Stimulated activated CD4-positive, alpha-beta T cell treated with anti-CD3 and anti-CD28 coated beads, Interleukin-1b, Interleukin-23, amount 100 ng/mL, for 1 hour (primary cell): ENCODE results near the gene HOXD8.

ENCODE experiments used
- DNase-seq, 2 donors: peaks; one replicate each; pipeline ENCODE4 v3.0.0-alpha.2; 2020; ENCODE audit warnings: low read depth in 2 of 2

HOXD8 gene

DNA sequence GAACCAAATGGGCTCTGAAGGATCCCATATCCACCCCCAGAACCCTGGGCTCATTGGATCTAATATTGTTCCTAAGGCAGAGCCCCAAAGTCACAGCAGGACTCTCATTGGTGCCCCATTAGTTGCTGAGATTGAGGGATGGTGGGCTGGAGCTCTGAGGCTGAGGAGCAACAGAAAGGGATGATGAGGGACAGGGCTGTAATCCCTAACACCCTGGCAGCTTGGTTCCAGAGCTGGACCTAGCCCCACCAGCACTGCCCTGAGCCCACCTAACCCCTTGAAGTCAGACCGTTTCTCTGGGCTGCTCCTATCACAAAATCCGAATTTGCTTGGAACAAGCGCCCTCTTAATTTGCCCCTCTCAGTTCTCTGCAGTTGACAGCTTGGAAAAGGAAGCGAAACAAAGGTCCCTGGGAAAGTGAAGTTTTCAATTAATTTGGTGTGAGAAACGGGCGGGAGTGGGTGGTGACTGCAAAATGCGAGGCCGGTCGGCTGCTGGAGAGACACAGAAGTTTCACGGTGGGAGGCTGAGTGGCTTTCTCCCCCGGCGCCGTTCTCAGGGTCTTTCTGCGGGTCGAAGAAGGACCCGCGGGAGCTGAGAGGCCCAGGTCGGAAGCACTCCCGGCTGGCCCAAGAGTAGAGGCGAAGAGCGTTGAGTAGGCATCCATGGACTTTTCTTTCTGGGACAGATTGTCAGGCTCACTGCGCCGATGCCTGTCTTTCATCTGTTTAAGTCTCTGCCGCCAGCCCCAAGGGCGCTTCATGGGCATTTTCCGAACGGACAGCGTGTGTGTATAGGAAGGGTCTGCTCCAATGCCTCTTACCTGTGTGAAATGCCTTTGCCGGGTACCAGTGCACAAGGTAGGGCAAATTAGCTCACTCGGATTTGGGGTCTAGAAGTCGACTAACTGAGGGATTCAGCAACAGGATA, 37.9 kb upstream of the HOXD8 start:
- no peak for DNase-seq

DNA sequence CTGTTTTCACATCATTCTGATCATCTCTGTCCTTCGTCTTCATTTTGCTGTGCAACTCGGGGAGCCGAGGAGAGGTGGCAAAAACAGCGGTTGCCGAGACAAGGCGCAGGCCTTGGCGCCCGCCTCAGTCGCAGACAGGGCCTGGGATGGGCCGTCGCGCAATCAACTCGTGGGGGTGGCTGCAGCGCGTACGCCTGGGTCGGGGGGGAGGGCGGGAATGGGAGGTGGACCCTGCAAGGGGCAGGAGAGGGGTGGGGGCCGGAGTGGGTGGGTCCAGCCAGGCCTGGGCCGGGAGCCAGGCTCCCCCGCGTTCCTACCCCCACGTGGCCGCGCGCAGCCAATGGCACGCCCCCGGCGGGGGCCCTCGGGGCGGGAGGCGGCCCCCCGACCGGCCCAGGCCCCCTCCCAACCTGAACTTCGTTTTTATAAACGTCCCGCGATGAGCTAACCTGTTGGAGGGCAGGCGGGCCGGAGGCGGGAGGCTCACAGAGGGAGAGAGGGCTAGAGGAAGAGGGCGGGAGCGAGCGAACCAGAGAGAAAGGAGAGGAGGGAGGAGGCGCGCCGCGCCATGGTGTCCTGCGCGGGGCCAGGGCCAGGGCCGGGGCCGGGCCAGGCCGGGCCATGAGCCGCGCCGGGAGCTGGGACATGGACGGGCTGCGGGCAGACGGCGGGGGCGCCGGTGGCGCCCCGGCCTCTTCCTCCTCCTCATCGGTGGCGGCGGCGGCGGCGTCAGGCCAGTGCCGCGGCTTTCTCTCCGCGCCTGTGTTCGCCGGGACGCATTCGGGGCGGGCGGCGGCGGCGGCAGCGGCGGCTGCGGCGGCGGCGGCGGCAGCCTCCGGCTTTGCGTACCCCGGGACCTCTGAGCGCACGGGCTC, 37.0 kb upstream of the HOXD8 start, which contains the start of gene HOXD13:
HOXD13 (plus strand) TSS at position 452 of the 875 bp plus-strand sequence; CDS start at position 622, 170 bp downstream.
- no peak for DNase-seq

GRCh38 chr2:176093145-176093897, 36.2 kb upstream of the HOXD8 start:
- no peak for DNase-seq

DNA sequence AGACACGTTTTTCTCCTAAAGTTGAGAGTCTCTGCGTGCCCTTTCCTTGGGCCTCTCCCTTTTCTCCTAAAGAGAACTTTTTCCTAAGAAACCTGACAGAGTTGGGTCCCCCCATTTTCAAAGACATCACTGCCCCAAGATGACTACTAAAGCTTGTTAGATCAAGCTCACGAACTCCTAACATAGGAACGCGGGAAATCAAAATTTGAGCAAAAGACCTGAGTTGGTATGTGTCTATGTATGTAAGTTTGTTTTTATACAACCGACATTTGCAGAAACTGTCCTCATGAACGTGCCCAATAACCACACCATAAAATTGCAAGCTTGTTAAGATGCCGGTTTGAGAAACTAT, 35.6 kb upstream of the HOXD8 start:
- no peak for DNase-seq

GRCh38 chr2:176094349-176094748, 35.2 kb upstream of the HOXD8 start:
- no peak for DNase-seq

GRCh38 chr2:176095421-176095820, 34.1 kb upstream of the HOXD8 start:
- DNase-seq, result no peak

DNA sequence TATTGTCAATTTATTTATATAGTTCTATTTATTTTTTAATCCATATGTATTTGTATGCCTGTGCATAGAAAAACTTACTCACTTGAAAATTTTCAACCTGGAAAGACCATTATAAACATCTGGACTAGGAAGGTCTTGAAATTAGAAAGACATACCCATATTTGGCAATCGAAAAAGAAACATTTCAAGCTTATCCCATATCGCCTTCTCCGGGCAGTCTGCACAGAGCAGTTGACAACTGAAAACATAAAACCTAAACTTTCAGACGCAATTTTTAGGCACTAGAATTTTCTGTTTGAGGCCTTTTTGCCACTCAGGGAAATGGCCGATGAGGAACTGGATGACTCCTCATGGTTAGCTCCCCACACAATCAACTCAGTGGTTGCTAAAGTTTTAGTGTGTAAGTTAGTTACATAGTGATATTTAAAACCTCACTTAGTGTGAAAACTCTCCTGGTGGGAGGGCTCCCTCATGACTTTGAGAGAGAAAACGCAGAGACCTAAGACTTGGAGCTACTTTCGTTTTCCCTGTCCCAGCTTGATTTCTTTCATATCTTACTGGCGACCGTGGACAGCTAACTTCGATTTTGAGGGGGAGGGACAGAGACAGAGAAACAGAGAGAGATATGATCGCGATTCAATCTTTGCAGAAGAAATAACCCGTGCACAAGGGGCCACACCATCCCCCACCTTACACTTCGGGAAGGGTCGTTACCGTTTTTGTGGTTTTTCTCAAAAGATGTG, 33.1 kb upstream of the HOXD8 start:
- DNase-seq, result no peak

GRCh38 chr2:176096986-176097819, 32.3 kb upstream of the HOXD8 start:
- peak in 1 of 2 donors; percentile 30 for DNase-seq

GRCh38 chr2:176097820-176098365, 31.6 kb upstream of the HOXD8 start:
- no peak for DNase-seq

DNA sequence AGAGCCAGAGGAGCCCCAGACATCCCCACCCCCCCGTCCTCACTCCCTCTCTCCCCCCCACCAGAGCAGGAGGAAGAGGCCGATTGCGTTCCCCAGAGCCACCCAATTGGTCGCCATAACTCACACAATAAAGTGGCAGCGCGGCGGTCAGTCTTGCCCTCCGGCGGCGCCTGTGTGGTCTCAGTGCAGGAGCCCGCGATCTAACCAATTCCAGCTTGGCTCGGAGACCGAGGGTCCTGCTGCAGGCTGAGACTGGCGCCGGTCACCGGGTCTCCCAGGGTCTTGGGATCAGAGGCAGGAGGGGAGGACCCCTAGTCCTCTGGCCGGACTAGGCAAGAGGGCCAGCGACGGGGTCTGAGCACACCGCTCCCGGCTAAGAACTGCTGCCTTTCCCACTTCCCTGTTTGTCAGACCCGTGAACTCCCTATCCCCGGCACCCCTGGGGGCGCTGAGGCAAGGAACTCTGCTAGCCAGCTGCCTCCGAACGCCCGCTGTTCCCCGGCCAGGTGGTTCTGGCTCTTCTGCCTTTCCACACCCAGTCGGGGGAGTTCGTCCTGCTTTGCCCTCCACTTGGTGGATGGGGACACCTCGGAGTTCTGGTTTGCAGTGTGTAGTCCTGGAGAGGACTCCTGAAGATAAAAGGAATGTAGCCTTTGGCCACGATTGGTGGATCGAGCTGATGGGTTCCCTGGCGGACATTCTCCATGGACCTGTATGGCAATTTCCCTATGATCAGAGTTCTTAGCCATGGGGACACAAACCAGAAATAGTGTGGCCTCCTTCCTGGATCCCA, 30.9 kb upstream of the HOXD8 start:
- no peak for DNase-seq

GRCh38 chr2:176099159-176099727, 30.3 kb upstream of the HOXD8 start:
- DNase-seq, result no peak

DNA sequence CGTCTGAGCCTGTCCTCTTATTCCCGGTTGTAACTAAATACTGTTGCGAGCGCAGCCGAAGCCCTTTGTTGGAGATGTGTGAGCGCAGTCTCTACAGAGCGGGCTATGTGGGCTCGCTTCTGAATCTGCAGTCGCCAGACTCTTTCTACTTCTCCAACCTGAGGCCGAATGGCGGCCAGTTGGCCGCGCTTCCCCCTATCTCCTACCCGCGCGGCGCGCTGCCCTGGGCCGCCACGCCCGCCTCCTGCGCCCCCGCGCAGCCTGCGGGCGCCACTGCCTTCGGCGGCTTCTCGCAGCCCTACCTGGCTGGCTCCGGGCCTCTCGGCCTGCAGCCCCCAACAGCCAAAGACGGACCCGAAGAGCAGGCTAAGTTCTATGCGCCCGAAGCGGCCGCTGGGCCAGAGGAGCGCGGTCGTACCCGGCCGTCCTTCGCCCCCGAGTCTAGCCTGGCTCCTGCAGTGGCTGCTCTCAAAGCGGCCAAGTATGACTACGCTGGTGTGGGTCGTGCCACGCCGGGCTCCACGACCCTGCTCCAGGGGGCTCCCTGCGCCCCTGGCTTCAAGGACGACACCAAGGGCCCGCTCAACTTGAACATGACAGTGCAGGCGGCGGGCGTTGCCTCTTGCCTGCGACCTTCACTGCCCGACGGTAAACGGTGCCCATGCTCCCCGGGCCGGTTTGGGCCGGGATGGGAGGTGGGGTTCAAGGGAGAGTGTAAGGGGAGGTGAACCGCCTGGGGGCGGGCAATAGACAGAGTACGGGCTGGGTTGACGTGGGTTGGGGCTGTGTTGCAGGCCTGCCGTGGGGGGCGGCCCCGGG, 29.6 kb upstream of the HOXD8 start, which contains the start of gene HOXD12:
HOXD12 (plus strand) TSS at position 68 of the 819 bp plus-strand sequence; CDS start at position 75, 7 bp downstream.
- DNase-seq, result no peak

DNA sequence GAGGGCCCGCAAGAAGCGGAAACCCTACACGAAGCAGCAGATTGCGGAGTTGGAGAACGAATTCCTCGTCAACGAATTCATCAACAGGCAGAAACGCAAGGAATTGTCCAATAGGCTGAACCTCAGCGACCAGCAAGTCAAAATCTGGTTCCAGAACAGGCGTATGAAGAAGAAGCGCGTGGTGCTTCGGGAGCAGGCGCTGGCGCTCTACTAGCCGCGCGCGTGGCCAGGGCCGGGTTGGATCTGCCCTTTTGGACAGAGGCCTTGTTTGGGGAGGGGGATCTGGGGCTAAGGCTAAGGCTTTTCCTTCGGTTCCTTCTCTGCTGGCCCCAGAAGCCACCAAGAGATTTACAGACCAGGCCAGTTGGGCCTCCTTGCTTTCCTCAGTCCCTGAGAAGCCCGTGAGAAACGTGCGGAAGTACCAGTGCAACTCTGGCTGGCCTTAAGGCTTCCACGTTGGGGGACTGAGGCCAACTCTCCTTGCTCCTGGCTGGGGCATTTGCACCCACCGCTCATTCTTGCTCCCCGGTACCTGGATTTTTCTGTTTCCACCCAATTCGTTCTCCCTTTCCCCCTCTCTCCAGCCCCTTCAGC, 28.9 kb upstream of the HOXD8 start:
- DNase-seq, result no peak

DNA sequence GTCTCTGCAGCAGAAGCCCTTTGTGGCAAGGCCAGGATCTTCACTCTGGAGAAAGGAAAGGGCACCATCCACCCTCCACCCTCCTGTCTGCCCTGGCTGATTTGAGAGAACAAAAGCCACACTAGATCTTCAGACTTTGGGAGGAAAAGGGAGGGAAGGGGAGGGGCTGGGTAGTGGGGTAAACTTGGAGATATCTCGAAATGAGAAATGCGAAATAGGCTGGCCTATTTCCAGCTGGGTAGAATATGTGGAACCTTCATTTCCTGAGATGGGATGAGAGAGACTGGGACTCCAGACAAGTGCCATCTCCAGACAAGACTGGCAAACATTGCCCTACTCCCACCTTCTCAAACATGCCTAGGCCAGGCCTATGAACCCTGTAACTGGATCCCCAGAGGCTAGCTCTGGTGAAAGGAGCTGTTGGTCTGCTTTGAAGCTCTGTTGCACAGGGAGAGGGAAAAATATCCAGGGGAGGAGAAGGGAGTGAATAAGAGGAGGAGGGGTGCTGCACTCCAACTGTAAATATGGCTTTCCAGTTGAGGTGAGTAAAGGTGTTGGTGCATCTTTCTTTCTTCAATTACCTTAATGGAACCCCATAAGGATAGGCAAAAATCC, 28.2 kb upstream of the HOXD8 start:
- no peak for DNase-seq

GRCh38 chr2:176101842-176102241, 27.7 kb upstream of the HOXD8 start:
- no peak for DNase-seq

DNA sequence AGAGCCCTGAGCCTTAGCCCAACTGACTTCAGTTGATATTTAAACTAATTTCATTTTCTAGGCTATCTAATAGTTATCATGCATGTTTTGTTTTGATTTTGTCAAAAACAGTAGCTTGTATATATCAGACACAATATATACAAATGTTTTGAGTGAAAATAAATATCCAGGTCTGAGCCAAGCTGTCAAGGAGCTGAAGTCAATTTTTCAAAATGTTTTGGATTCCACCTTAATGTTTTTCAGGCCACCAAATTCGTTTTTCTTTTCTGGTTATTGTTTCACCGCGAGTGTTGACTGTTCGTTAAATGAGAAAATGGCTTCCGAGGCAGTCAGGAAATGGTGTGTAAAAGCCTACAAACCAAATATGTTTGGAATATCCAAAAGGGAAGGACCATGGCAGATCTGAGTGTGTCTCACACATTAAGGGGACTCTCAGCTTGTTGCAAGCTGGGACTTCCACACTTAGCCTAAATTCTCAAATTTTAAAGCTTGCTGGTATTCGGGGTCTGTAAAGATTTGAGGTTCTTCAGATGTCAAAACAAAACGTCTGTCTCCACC, 27.1 kb upstream of the HOXD8 start:
- no peak for DNase-seq

GRCh38 chr2:176103194-176103593, 26.3 kb upstream of the HOXD8 start:
- no peak for DNase-seq
